ENCODE data around the gene PALD1. TPM values are rescaled to one million over a fixed set of nuclear protein-coding genes. Genes with fewer than 3 reads are reported as not detected.

PALD1 gene
- total and polyA plus RNA-seq, 9 of the 15 experiments (the other 6 are each of a cell fraction or from before 2014, with no cell fraction given): 0.03 to 0.29 (median 0.09) TPM; not detected in 2

GRCh38 chr10:70589762-70590654 is 111.4 kb downstream of the PALD1 start (continued):
- TF ChIP-seq, protein P1, sequence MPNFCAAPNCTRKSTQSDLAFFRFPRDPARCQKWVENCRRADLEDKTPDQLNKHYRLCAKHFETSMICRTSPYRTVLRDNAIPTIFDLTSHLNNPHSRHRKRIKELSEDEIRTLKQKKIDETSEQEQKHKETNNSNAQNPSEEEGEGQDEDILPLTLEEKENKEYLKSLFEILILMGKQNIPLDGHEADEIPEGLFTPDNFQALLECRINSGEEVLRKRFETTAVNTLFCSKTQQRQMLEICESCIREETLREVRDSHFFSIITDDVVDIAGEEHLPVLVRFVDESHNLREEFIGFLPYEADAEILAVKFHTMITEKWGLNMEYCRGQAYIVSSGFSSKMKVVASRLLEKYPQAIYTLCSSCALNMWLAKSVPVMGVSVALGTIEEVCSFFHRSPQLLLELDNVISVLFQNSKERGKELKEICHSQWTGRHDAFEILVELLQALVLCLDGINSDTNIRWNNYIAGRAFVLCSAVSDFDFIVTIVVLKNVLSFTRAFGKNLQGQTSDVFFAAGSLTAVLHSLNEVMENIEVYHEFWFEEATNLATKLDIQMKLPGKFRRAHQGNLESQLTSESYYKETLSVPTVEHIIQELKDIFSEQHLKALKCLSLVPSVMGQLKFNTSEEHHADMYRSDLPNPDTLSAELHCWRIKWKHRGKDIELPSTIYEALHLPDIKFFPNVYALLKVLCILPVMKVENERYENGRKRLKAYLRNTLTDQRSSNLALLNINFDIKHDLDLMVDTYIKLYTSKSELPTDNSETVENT (CRISPR knock-in tag; IDR thresholded peaks at IDR 0.05): no peak
- TF ChIP-seq, protein P2, sequence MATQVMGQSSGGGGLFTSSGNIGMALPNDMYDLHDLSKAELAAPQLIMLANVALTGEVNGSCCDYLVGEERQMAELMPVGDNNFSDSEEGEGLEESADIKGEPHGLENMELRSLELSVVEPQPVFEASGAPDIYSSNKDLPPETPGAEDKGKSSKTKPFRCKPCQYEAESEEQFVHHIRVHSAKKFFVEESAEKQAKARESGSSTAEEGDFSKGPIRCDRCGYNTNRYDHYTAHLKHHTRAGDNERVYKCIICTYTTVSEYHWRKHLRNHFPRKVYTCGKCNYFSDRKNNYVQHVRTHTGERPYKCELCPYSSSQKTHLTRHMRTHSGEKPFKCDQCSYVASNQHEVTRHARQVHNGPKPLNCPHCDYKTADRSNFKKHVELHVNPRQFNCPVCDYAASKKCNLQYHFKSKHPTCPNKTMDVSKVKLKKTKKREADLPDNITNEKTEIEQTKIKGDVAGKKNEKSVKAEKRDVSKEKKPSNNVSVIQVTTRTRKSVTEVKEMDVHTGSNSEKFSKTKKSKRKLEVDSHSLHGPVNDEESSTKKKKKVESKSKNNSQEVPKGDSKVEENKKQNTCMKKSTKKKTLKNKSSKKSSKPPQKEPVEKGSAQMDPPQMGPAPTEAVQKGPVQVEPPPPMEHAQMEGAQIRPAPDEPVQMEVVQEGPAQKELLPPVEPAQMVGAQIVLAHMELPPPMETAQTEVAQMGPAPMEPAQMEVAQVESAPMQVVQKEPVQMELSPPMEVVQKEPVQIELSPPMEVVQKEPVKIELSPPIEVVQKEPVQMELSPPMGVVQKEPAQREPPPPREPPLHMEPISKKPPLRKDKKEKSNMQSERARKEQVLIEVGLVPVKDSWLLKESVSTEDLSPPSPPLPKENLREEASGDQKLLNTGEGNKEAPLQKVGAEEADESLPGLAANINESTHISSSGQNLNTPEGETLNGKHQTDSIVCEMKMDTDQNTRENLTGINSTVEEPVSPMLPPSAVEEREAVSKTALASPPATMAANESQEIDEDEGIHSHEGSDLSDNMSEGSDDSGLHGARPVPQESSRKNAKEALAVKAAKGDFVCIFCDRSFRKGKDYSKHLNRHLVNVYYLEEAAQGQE (IDR thresholded peaks at IDR 0.05; ENCODE audit: borderline replicate concordance): no peak
- TF ChIP-seq, protein P2 (CRISPR knock-in tag; IDR thresholded peaks at IDR 0.05; ENCODE audit: low read depth): no peak
- no peak for TF ChIP-seq KLF16 (IDR thresholded peaks at IDR 0.05)
- no peak for TF ChIP-seq HMBOX1 (IDR thresholded peaks at IDR 0.05)
- TF ChIP-seq, protein P3, sequence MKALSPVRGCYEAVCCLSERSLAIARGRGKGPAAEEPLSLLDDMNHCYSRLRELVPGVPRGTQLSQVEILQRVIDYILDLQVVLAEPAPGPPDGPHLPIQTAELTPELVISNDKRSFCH (CRISPR knock-in tag; IDR thresholded peaks at IDR 0.05): no peak
- TF ChIP-seq, protein P3 (tag; IDR thresholded peaks at IDR 0.05): no peak
- TF ChIP-seq, protein P4, sequence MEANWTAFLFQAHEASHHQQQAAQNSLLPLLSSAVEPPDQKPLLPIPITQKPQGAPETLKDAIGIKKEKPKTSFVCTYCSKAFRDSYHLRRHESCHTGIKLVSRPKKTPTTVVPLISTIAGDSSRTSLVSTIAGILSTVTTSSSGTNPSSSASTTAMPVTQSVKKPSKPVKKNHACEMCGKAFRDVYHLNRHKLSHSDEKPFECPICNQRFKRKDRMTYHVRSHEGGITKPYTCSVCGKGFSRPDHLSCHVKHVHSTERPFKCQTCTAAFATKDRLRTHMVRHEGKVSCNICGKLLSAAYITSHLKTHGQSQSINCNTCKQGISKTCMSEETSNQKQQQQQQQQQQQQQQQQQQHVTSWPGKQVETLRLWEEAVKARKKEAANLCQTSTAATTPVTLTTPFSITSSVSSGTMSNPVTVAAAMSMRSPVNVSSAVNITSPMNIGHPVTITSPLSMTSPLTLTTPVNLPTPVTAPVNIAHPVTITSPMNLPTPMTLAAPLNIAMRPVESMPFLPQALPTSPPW (CRISPR knock-in tag; IDR thresholded peaks at IDR 0.05): no peak
- no peak for TF ChIP-seq XRCC3 (IDR thresholded peaks at IDR 0.05)
- TF ChIP-seq, protein P5, sequence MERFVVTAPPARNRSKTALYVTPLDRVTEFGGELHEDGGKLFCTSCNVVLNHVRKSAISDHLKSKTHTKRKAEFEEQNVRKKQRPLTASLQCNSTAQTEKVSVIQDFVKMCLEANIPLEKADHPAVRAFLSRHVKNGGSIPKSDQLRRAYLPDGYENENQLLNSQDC (CRISPR knock-in tag; IDR thresholded peaks at IDR 0.05): no peak
- TF ChIP-seq MBD2 (IDR thresholded peaks at IDR 0.05; ENCODE audit: borderline replicate concordance, low read depth): no peak
- peak; percentile 78 for TF ChIP-seq FOSL1 (tag; conservative IDR thresholded peaks at IDR 0.05)
- 0 out of 2 replicates have a peak, but pooled peaks have one; percentile 15 for TF ChIP-seq CBFA2T3 (IDR thresholded peaks at IDR 0.05)
